Renal cortex interstitium (tissue), 3 donors: ENCODE data around the gene KIAA1958. TPM values are rescaled to one million over a fixed set of nuclear protein-coding genes. Genes with fewer than 3 reads are reported as not detected.

Experiments used
- polyA plus RNA-seq, 3 donors: library from polyadenylated mRNA; unstranded; fragments of 120-200 nt; gene quantifications; one replicate each; pipeline ENCODE4 v1.2.1, GENCODE V29; 2013; ENCODE audit not compliant: insufficient read length in 3 of 3

Gene KIAA1958
- polyA plus RNA-seq, 3 donors, result 15.5 to 16.6 (median 16.5) TPM

Other genes with a start within 250 kb of the KIAA1958 start
- gene PTBP3, start 153.2 kb upstream of the KIAA1958 start, polyA plus RNA-seq, result 100 to 1,000 TPM in 1 of 3 donors, 10 to 100 TPM in 2; 80.2 to 116 (median 99.9) TPM
- gene HSDL2, start 106.7 kb upstream of the KIAA1958 start, polyA plus RNA-seq, result 100 to 1,000 TPM; 106 to 131 (median 114) TPM
- 10 to 100 TPM; 30.0 to 35.7 (median 30.8) TPM for gene INIP, start 231.3 kb downstream of the KIAA1958 start, polyA plus RNA-seq